CD4-positive, alpha-beta T cell treated with Interleukin-21 for 1 hour (primary cell): ENCODE data around the gene KLF2.
A peak's percentile ranks its signal among the peaks of the same experiment; 100 is the strongest.
"Not testable (repeated sequence)": the region's sequence is repeated elsewhere in the genome, so short reads cannot be mapped to it uniquely, and the experiment has no call there.

ENCODE experiments used
- DNase-seq: peaks from one replicate; pipeline ENCODE4 v3.0.0-alpha.2; 2020

KLF2 gene

DNA sequence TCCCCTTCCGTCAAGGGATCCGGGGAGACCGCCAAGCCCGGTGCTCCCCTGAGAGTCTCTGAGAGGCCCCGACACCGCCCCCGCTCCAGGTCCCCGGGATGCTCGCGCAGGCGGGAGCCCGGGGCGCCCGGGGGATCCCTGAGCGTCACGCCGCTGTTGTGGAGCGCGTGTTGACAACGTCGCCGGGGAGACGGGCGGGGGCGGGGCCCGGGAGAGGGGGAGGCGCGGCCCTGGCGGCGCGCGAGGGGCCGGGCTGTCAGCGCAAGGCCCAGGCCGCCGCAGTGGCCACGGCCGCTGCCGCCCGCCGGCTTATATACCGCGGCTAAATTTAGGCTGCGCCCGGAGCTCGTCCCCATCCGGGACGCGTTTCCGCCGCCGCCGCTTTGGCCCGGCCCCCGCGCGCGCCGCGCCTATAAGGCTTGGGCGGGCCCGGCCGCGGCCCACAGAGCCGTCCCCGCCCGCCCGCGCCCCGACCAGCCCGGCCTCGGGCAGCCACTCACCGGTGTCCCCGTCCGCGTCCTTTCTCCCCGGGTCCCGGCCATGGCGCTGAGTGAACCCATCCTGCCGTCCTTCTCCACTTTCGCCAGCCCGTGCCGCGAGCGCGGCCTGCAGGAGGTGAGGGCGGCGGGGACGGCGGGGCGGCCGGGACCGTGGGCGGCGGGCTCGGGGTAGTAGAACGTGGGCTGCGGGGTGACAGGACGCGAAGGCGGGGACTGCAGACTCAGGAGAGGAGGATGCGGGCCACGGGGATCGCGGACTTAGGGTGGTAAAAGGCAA, at the start of gene KLF2:
Gene KLF2 (plus strand): TSS at position 443 of the 777 bp plus-strand sequence. CDS start 98 bp downstream, at position 541.
- DNase-seq = peak; percentile 98

- no peak for DNase-seq
These were observed 44.3 kb upstream of the KLF2 start for GRCh38 chr19:16280306-16280705.

DNA sequence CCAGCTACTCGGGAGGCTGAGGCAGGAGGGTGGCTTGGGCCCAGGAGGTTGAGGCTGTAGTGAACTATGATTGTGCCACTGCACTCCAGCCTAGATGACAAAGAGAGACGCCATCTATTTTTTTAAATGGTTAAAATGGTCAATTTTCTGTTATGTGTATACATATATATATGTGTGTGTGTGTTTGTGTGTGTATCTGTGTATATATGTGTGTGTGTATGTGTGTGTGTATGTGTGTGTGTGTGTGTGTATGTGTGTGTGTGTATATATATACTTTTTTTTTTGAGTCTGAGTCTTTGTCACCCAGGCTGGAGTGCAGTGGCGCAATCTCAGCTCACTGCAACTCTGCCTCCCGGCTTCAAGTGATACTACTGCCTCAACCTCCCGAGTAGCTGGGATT, 42.9 kb upstream of the KLF2 start:
- no peak for DNase-seq

DNA sequence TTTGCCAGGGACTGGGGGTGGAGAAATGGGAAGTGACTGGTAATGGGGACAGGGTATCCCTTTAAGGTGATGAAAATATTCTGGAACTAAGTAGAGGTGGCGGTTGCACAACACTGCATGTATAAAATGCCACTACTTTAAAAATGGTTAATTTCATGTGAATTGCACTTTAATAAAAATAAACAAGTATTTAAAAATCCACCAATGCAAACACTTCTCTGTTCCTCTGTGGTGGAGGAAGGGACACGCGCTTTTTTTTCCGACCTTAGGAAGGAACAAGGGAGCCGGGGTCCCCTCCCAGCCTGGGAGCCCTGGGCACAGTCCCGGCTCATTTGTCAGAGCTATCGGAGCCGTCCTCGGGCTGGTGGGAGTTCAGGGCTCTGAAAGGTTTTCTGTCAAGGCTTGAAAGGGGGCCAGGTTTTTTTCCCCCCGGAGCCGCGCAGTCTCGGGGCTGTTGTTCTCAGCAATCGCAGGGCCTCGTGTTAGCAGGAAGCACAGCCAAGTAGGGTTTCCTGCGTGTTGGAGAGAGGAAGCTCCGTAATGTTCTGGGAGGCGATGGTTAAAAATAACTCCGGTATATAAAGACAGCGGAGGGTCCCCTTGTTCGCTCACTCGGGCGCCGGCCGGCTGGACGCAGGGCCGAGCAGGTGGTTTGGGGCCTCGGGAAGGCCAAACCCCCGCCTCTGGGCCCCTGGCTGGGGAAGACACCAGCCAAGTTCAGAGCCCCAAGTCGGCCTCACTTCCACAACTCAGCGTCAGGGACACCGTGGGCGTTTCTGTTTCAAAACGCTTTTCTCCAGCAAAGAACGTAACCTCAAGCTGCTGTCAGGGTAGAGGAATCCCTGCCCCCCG, 41.2 kb upstream of the KLF2 start:
- peak; percentile 73 for DNase-seq

GRCh38 chr19:16284505-16284904, 40.1 kb upstream of the KLF2 start:
- no peak for DNase-seq

DNA sequence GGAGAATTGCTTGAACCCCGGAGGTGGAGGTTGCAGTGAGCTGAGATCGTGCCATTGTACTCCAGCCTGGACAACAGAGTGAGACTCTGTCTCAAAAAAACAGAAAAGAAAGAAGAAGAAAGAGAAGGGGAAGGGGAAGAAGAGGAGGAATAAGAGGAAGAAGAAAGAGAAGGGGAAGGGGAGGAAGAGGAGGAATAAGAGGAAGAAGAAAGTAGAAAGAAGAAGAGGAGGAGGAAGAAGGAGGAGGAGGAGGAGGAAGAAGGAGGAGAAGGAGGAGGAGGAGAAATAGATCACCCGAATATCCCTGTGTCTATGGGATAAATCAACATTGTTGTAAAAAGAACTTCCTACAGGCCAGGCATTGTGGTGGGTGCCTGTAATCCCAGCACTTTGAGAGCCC, 39.5 kb upstream of the KLF2 start:
- not testable (repeated sequence) for DNase-seq

GRCh38 chr19:16285769-16286498, 38.7 kb upstream of the KLF2 start:
- no peak for DNase-seq

DNA sequence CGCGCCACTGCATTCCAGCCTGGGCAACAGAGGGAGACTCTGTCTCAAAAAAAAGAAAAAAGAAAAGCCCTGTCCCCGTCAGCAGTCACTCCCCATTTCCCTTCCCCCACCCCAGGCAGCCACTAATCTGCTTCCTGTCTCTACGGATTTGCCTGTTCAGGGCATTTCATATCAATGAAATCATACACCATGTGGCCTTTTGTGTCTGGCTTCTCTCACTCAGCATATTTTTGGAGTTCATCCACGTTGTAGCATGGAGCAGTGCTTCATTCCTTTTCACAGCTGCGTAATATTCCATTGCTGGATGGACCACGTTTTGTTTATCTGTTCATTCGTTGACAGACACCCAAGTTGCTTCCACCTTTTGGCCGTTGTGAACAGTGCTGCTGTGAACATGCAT, 36.1 kb upstream of the KLF2 start:
- no peak for DNase-seq

- peak; percentile 25 for DNase-seq
These were observed 35.0 kb upstream of the KLF2 start for GRCh38 chr19:16289594-16289993.

GRCh38 chr19:16290692-16291091, 33.9 kb upstream of the KLF2 start:
- DNase-seq = no peak

- DNase-seq = no peak
These were observed 31.2 kb upstream of the KLF2 start for GRCh38 chr19:16293118-16294091.

GRCh38 chr19:16295057-16295456, 29.6 kb upstream of the KLF2 start:
- no peak for DNase-seq

- no peak for DNase-seq
These were observed 27.9 kb upstream of the KLF2 start for GRCh38 chr19:16296713-16297112.

DNA sequence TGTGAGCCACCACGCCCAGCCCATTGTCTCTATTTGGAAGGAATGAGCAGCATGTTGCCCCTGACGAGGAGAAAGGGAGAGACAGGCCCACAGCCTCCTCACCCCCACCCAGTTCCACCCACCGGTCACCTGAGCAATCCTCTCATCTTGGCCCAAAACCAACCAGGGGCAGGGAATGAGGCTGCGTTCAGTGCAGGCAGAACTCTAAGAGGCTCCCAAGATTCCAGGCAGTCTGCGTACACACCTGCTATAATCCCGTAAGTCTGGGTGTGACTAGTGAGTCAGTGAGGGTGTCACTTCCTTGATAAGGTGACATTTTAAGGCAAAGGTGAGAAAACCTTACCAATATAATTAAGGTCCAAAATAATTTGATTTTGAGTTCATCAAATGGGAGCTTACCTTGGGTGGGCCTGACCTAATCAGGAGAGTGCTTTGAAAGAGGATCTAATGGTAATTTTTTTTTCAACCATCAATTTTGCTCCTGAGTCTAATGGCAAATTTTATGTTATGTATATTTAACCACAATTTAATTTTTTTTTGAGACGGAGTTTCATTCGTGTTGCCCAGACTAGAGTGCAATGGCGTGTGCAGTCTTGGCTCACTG, 26.9 kb upstream of the KLF2 start:
- DNase-seq = no peak

DNA sequence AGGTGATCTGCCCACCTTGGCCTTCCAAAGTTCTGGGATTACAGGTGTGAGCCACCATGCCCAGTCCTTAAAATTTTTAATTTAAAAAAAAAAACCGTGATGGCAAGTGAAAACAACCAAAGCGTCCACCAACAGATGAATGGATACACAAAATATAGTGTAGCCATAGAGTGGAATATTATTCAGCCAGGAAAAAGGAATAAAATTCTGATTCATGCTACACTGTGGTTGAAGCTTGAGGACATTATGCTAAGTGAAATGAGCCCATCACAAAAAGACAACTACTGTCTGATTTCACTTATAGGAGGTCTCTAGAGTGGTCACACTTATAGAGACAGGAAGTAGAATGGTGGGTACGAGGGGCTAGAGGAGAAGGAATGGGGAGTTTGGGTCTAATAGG, 26.3 kb upstream of the KLF2 start:
- DNase-seq = no peak

DNA sequence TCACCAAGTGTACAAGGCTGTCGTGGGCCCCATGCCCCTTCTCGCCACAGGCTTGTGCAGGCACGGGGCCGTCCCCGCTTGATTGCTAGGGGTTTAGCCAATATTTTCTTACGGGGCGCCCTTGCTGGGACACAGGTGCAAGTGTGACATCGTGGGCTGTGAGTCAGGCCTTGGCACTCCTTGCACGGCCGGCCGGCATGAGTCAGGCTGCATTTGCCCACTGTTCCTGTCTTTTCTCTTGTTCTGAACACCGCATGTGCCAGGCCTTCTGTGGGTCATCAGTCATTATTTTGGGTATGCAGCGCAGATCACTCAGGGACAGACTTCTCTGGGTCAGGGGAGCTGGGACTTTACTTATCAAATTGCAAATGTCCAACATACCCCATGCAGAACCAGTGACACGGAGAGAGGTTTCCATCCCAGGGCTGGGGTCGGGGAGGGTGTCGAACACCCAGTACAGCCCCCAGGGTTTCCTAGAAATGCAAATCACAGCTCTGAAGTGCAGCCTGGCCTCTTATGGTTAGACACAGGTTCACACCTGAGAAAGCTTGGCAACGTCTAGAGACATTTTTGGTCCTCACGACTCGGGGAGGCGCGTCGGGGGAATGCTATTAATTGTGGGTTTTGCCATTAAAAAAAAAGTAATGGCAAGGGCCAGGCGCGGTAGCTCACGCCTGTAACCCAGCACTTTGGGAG, 22.5 kb upstream of the KLF2 start:
- DNase-seq = no peak

DNA sequence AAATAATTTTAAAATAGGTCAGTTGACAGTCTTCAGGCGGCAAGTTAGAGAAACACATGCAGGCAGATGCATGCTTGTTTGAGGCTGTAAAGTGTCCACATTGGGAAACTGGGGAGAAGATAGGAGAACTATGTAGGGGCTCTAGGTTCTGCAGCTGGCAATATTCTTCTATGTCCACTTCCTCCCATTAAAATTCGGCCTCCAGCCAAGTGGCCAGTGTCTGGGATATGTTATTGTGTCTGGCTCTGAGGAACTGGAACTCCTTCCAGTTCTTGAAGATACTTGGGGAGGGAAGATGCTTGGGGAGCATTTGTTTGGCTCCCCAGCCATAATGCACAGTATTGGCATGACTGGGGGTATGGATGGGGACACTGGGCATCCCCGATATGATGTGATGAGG, 20.9 kb upstream of the KLF2 start:
- no peak for DNase-seq

DNA sequence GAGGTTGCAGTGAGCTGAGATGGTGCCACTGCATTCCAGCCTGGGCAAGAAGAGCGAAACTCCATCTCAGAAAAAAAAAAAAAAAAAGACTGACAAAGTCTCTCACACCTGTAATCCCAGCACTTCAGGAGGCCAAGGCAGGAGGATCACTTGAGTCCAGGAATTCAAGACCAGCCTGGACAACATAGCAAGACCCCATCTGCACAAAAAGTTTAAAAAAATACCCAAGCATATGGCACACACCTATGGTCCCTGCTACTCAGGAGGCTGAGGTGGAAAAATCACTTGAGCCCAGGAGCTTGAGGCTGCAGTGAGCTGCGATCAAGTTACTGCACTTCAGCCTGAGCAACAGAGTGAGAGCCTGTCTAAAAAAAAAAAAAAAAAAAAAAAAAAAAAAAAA, 20.1 kb upstream of the KLF2 start:
- not testable (repeated sequence) for DNase-seq

- not testable (repeated sequence) for DNase-seq
These were observed 19.6 kb upstream of the KLF2 start for GRCh38 chr19:16305060-16305459.

GRCh38 chr19:16306728-16307402, 17.8 kb upstream of the KLF2 start:
- no peak for DNase-seq

GRCh38 chr19:16308081-16308480, 16.5 kb upstream of the KLF2 start:
- DNase-seq = no peak
